Activated CD8-positive, alpha-beta memory T cell treated with anti-CD3 and anti-CD28 coated beads for 24 hours (primary cell): ENCODE results near the gene CHST15.
"Not testable (repeated sequence)": the region's sequence is repeated elsewhere in the genome, so short reads cannot be mapped to it uniquely, and the experiment has no call there.

Experiments
- DNase-seq: peaks from one replicate; pipeline ENCODE4 v3.0.0-alpha.2; 2020

The CHST15 gene

DNA sequence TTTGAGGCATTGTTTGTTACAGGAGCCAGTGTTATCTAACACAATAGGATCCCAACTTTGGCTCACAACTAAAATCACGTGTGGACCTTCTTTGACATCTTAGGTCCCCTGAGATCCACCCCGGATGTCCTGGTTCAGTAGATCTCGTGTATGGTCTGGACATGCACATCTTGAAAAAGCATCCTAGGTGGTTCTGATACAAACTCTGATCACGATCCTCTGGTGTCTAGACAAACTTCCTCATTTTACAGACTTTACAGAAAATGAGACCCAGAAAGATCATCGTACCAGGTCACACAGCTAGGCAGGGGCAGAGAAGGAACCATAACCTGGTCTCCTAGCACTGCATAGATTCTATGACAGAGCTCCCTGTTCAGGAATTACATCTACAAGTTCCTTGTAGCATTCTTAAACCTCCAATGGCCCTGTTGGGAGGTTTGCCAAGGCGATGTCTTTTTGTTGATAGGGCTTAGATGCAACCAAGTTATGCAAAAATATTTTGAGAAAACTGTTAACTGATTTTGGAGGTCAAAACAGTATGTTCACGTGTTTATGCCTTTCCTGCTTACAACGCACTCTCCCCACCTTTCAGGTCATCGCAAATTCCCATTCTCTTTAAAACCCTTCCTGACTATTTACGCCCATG lies 30.8 kb upstream of the CHST15 start:
- DNase-seq, result no peak

DNA sequence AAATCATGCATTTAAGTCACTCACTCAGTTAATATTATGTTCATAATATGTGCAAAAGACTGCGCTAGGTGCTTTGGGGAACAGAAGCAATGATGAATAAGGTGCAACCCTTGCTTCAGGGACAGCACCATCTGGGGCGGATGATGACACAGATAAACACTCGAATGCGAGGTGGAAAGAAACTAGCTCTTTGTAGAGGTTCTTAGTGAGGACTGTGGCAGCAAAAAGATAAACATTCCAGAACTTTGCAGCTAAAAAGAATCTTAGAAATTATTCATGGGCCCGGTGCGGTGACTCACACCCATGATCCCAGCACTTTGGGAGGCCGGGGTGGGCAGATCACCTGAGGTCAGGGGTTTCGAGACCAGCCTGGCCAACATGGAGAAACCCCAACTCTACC lies 29.8 kb upstream of the CHST15 start:
- no peak for DNase-seq

DNA sequence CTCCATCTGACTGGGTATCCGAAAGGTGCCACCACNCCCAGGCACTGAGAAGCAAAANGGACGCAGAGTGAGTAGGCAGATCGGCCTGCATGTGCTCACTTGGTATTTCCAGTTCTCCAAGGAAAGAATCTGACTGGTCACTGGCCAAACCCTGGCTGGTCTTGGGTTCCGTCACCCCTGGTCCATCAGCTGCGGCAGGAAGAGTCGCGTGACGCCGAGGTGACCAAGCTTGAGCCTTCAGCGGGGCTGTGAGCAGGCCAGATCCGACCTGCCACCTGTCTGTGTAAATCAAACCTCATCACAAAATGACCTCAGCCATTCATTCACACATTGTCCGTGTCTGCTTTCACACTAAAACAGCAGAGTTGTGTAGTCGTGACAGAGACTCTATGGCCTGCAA lies 28.8 kb upstream of the CHST15 start:
- DNase-seq, result no peak

DNA sequence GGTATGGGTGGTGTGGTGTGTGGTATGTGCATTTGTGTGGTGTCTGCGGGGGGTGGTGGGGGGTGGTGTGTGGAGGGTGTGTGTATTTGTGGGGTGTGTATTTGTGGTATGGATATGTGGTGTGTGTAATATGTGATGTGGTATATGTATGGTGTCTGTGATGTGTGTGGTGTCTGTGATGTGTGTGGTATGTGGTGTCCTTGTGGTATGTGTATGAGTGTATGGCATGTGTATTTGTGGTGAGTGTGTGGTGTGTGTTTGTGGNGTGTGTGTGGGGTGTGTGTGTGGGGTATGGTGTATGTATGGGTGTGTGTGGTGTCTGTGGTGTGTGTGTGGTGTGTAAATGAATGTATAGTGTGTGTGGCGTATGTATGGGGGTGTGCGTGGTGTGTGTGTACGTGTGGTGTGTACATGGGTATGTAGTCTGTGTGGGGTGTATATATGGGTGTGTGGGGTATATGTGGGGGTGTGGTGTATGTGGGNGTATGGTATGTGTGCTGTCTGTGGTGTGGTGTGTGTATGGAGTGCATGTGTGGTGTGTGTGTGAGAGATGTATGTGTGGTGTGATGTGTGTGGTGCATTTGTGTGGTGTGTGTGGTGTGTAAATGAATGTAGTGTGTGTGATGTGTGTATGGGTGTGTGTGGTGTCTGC lies 27.1 kb upstream of the CHST15 start:
- DNase-seq, result no peak

DNA sequence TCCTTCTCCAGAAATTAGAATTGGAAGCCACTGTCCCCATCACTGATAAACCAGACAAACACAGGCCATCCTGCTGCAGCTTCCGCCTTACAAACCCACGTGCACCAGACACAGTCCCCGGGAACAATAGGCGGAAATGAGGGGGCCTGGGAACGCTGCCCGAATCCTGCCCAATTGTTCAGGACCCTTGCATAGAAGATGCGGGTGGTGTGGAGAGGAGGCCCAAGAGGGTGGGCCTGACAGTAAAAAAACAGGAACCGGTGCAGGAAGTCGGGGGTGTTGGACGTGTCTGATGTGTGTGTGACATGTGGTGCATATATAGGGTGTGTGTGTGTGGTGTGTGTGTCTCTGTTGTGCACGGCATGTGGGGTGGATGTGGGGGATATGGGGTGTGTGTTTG lies 26.5 kb upstream of the CHST15 start:
- no peak for DNase-seq

DNA sequence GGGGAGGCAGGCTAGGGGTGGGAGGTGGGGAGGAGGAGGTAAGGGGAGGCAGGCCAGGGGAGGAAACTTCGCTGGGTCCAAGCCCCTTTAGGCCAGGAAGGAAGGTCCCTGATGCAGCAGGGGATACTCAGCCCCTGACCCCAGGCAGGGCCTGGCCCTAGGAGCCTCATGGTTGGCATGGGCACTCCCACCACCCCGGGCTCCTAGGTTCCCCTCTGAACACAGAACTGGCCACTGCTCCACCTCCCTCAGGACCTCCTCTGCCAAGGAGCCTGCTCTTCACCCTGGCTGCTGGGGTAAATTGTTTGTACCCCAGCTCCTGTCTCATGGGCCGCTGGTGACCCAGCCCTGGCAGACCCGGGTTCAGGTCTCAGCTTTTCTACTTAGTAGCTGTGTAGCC lies 25.8 kb upstream of the CHST15 start:
- no peak for DNase-seq

DNA sequence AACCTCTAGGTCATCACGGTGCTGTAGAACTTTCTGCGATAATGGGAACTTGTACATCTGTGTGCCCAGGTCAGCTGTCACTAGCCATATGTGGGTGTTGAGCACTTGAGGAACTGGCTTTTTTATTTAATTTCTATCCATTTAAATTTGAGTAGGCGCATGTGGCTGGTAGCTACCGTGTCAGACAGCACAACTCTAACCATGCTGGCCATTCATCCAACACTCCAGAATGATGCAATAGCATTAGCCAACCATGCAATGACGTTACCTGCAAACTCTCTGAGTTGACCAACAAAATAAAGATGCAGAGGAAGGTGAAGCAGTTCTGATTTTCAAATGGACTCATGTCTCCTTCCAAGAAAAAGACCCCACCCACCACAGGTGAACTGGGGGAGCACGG lies 24.4 kb upstream of the CHST15 start:
- no peak for DNase-seq

DNA sequence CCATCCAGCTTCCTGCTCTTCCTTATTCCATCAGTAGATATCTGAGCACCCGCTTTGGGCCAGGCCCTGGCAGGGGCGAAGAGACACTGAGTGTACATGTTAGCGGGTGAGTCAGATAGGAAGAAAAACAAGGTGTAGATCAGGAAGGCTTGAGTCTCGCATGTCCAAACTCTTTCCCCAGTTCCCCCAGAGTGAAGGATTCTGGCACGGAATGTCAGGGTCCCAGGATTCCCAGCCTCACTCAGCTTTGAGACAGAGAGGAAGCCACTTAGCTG lies 24.1 kb upstream of the CHST15 start:
- DNase-seq, result no peak

DNA sequence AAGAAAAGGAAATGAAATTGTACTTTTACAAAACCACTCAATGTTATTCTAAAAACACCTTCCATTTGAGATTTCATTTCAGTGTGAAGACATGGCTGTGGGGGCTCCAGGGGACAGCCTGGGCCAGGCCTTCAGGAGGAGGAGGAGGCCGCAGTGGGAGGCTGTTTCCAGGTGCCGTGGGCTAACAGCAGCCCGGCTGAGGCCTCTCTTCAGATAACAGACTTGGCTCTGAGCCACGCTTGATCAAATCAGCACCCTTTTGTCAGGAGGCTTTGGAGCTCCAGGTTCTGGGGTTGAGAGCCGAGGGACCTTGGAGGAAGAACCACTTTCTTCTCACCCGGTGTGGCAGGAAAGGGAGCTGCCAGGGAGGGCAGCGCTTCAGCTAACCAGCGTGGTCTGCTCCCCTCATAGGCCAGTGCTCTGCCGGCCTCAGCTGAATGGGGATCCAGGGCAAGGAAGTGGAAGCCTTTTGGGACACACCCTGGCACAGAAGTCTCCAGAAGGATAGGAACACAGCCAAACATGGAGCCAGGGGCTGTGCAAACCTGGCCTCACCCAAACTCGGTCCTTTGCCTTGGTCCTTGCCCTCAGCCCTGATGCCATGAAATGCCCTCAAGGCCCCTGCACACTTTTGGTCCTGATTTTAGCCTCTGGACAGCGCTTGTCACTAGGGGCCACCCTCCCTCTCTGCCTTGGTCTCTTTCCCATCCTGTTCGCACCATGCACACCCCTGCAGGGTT lies 23.5 kb upstream of the CHST15 start:
- no peak for DNase-seq

DNA sequence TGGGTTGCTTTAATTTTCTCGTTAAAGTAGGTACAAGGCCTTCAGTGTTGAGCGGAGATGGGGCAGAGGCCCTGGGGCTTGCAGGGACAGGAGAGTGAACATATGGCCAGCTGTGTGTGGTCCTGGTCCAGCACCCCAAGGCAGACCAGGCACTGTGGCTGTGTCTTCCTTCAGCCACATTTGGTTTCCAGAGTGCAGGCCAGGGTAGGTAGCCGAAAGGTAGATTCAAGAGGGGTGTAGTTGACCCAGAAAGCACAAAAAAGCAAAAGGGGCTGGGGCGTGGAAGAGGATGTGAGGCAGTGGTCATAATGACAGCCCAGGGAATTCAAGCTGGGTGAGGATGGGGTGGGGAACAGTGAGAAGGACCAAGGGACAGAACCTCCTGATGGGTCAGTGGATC lies 21.3 kb upstream of the CHST15 start:
- no peak for DNase-seq

DNA sequence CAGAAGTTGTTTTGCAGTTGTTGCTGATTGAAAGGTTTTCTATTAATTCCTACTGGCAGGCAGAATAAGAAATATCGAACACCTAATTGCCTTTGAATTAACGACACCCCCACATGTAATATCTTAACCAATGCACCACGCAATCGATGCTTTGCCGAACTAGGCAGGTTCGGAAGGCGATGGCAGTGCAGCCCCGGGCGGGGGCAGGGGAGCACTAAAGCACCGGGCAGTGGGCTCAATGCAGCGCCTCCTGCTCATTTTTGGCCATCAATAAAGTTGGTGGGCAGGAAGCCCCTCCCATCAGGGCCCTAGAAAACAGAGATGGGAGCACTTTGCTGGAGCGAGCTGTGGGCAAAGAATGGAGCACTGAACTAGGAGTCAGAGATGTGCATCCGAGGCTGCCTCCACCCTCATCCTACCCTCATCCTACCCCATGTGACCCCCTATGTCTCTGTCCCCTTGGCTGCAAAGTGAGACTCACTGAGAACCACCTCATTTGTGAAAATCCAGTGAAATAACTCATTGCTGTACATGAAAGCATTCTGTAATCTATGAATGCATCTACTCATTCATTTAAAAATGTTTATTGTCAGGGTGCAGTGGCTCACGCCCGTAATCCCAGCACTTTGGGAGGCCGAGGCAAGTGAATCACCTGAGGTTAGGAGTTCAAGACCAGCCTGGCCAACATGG lies 19.6 kb upstream of the CHST15 start:
- DNase-seq, result no peak

DNA sequence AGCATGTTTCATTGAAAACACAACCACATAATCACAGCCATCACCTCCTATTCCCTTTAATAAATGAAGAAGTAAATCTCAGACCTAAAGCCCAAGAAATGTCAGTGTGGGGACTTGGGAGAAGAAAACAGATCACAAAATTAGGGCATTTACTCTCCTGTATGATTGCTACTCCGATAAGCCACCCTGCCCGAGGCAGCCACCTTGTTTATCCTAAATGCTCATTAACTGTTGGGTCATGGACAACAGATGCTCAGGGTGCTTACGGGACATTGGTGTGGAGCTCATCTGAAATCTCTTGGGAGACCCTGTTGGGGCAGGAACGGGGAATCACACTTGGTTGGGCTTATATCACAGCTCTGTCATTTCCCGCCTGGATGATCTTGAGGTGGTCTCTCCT lies 17.5 kb upstream of the CHST15 start:
- no peak for DNase-seq

DNA sequence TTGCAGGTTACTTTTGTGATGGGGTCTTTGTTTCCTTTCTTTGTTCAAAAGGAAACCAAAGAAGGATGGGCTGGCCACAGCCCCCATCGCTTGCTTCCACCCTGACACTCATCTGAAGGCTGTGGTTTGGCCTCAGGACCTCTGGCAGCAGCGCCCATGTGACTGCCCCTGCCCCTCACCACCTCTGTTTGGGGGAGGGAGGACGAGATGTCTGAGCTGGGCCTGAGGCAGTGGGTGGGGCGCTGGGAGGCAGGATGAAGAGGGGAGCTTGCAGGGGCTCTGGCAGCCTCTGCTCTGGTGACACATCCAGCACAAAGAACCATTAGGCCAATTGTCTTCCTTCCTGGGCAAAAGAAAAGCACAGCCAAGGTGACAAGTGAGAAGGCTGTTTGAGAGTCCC lies 15.9 kb upstream of the CHST15 start:
- DNase-seq, result no peak

DNA sequence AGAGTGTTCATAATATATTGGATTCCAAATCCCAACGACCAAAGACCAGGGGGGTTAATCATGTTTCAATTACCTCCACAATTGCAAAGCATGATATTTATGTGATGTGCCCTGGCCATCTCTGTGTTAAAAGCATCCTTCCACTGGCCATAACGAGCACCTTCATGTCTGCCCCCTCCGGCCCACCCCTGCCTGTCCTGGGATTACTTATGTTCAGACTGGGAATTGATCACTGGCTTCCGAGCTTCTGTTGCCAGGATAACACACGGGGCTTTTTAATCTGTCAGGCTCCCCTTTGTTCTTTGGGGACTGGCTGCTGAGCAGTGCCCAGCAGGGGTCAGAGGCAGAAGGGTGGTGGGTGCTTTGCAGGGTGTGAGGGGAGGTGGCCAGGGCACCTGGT lies 13.7 kb upstream of the CHST15 start:
- DNase-seq, result no peak

DNA sequence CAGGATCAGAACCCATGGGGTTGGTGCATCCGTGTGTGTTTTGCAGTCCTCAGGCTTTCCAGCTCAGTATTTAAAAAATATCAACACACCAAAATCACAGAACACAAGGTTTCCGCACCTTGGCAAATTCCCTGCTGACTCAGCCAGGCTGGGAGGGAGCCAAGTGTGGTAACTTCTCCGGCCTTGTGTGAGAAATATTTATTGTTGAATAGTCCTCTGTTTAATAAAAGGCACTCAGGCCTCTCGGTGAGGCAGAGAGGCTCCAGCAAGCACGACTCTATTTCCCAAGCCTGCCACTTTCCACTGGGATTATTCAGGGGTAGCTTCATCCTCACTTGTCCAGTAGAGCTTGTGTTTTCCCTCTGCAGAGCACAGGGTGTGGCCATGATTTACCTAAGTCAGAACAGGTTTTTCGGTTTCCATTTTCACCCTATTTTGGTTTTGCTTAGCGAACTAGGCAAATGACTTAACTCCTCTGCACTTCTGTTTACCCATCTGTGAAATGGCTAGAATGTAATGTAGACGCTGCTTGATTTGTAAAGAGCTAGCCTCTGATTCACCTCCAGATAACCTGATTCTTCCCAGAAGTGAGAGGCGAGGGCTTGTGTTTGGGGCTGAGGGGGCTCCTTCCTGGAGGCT lies 13.0 kb upstream of the CHST15 start:
- no peak for DNase-seq

DNA sequence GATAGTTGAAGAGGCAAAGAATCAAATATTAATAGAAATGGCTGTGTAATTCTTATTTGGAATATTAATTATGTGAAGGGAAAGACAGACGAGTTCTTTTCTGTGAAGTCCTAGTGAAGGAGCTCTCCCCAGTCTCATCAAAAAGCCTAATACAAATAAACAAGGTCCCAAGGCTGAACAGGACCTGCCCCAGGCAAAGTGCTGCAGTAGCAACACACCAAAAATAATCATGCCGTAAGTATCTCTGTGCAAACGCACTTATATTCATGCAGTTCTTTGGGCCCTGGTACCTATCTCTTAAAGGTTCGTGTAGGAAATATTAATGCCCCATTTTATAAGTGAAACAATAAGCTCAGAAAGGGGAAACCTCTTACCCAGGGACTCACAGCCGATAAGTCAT lies 12.2 kb upstream of the CHST15 start:
- DNase-seq, result no peak

DNA sequence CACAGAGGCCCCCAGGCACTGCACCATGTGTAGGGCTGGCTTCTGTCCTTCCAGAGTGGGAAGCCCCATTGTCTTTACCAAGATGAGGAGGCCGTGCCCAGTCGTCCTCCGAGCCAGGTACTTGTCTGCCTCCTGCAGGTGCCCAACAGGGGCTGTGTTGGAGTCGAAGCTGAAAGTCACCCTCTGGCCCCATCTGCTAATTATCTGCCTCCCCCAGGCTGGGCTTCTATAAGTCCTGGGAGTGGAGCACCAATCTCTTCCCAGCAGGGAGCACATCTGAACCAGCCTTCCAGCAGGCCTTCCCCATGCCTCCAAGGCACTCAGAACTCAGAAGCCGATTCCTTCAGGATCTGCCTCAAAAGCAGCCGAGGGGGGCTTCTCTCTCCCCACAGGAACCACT lies 11.6 kb upstream of the CHST15 start:
- no peak for DNase-seq

DNA sequence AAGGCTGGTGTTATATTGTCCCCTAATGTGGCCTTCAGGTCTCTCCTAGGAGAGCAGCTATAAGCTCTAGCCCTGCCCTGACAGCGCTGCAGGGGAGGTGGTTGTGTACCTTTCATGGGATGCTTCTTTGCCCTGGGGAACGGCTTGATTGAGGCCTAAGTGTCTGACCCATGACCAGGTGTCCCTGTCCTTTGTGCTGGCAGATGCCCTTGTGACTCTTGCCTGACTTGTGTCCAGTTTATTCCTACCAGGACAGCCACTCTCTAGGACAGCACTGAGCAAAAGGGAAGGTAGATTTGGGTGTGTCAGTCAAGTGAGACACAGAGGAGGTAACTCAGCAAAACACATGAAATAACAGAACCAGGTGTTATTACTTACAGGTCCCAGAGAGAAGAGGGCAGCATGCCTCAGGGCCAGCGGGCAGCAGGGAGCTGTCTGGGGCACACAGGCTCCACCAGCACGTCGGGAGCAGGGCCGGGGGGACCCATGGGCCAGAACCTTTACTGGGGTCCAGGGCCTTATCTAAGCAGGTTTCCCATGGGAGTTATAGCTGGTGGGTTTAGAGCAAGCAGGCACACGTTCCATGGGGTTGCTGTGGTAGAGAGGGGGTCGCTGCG lies 10.7 kb upstream of the CHST15 start:
- no peak for DNase-seq

DNA sequence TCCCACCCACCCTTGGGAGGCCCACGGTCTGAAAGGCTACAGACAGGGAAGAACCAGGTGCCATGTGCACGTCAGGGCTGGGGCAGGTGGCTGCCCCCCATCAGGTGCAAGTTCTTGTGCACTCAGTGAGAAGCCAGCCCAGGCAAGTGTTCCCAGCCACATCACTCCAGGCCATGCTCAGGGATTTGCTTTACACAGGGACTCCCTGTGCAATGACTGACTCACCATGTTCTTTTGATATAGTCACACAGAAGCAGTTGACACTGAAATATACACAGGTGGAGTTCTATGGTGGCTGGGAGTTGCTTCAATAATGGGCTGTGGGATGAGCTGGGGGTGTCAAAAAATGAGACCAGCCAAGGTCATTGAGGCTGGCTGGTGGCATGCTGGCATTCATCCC lies 8.0 kb upstream of the CHST15 start:
- no peak for DNase-seq

DNA sequence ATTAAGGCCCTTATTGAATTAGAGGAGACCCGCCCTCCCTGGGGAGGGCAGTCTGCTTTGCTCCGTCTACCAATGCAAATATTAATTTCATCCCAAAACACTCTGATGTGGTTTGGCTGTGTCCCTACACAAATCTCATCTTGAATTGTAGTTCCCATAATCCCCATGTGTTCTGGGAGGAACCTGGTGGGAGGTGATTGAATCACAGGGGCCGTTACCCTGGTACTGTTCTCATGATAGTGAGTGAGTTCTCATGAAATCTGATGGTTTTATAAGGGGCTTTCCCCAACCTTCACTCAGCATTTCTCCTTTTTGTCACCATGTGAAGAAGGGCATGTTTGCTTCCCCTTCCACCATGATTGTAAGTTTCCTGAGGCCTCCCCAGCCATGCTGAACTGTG lies 7.3 kb upstream of the CHST15 start:
- DNase-seq, result not testable (repeated sequence)

DNA sequence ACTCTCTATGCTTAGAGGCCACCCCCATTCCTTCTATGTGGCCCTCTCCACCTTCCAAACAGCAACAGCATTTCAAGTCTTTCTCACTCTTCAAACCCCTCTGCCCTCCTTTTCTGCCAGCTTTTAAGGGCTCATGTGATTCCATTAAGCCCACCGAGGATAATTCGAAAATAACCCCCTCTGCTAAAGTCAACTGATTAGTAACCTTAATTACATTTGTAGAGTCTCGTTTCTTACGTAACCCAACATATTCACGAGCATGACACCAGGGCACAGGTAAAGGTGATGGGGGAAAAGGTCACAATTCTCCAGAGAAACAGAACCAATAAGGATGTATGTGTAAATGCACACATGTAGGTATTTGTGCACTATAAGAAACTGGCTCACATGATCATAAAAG lies 6.7 kb upstream of the CHST15 start:
- DNase-seq, result no peak

DNA sequence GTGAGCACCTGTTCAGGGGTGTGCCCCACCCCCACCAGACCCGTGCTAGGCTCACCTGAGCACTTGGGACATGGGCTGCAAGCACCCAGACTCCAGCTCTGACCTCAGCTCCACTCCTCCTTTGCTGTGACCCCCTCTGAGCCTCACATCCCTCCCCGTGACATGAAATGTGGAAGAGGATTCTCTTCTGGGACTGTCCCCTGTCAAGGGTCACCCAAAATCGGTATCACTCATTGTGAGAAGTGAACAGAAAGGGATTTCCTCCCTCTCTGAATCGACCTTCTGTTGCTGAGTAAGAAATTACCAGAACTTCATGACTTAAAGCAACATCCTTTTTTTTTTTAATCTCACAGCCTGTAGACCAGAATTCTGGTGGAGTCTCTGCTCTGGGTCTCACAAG lies 6.2 kb upstream of the CHST15 start:
- DNase-seq, result no peak

DNA sequence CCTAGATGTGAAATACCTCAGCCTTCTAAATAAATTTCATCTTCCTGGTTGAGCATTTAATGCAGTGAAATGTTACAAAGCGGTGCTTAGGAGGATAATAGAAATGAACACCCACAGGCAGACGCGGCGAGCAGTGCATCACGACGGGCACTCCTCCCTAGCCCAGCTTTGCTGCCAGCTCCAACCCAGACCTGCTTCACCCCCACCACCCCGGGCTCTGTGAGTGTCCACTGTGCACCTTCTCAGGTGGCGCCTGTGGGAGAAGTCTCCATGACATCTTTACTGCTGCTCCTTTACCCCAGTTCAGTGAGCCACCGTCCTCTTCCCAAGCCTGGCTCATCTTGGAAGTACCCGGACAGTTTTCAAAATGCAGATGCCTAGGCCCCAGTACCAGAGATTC lies 5.2 kb upstream of the CHST15 start:
- no peak for DNase-seq
